Neural cell (in vitro differentiated cells): ENCODE measurements around the gene MRPS24. TPM values are rescaled to one million over a fixed set of nuclear protein-coding genes. Genes with fewer than 3 reads are reported as not detected.

Experiments
- H2AFZ ChIP-seq: fragments of 200-600, 300-800 bp; sonication (generic), shearing (Covaris generic); 2 replicates; pipeline ENCODE4 v1.6.0; 2014; ENCODE audit warnings: low read depth, mild to moderate bottlenecking, antibody characterized with exemption, low read length, moderate library complexity
- H3F3A ChIP-seq: fragments of 200-600 bp; shearing (Covaris generic); 2 replicates; pipeline ENCODE4 v1.6.1; 2016; ENCODE audit warnings: mild to moderate bottlenecking, moderate library complexity, mixed read lengths, antibody characterized with exemption, low read length; ENCODE audit not compliant: insufficient read depth, poor library complexity, severe bottlenecking
- H3K27ac ChIP-seq: fragments of 200-600, 300-800 bp; sonication (generic), shearing (Covaris generic); 2 replicates; pipeline ENCODE4 v1.5.1; 2014; ENCODE audit warnings: mild to moderate bottlenecking, low read length, moderate library complexity
- H3K27me3 ChIP-seq: fragments of 300-800, 200-600 bp; sonication (generic), shearing (Covaris generic); 2 replicates; pipeline ENCODE4 v1.6.0; 2014; ENCODE audit warnings: mild to moderate bottlenecking, low read depth, low read length, moderate library complexity; ENCODE audit not compliant: insufficient read depth
- H3K36me3 ChIP-seq: fragments of 300-800, 200-600 bp; sonication (generic), shearing (Covaris generic); 2 replicates; pipeline ENCODE4 v1.5.1; 2014; ENCODE audit warnings: mild to moderate bottlenecking, antibody characterized with exemption, low read length, moderate library complexity; ENCODE audit not compliant: insufficient read depth
- H3K4me2 ChIP-seq: fragments of 300-800, 200-600 bp; sonication (generic), shearing (Covaris generic); 2 replicates; pipeline ENCODE4 v1.6.0; 2014; ENCODE audit warnings: mild to moderate bottlenecking, low read length
- H3K4me3 ChIP-seq: fragments of 300-800, 200-600 bp; sonication (generic), shearing (Covaris generic); 2 replicates; pipeline ENCODE4 v1.5.1; 2014; ENCODE audit warnings: mild to moderate bottlenecking, low read length, moderate library complexity
- H3K79me2 ChIP-seq: fragments of 200-600 bp; shearing (Covaris generic); replicated peaks from 2 replicates; pipeline ENCODE4 v1.6.0; 2014; ENCODE audit warnings: mild to moderate bottlenecking, low read length, moderate library complexity; ENCODE audit not compliant: insufficient read depth
- H3K9ac ChIP-seq: fragments of 300-800, 200-600 bp; sonication (generic), shearing (Covaris generic); 2 replicates; pipeline ENCODE4 v1.6.1; 2016; ENCODE audit warnings: mild to moderate bottlenecking, low read length, mixed read lengths
- H3K9me2 ChIP-seq: fragments of 200-600 bp; shearing (Covaris generic); 2 replicates; pipeline ENCODE4 v1.6.1; 2016; ENCODE audit warnings: mild to moderate bottlenecking, low read length, mixed read lengths; ENCODE audit not compliant: insufficient read depth
- H3K9me3 ChIP-seq: fragments of 200-600, 300-800 bp; sonication (generic), shearing (Covaris generic); 2 replicates; pipeline ENCODE4 v1.6.1; 2016; ENCODE audit warnings: mild to moderate bottlenecking, mixed run types, low read length, moderate library complexity, mixed read lengths
- H4K20me1 ChIP-seq: fragments of 200-600 bp; shearing (Covaris generic); 2 replicates; pipeline ENCODE4 v1.6.1; 2016; ENCODE audit warnings: mild to moderate bottlenecking, mixed run types; ENCODE audit not compliant: insufficient read depth
- CTCF ChIP-seq: fragments of 450-650 bp; IDR thresholded peaks from 2 replicates; pipeline ENCODE4 v1.5.1; 2014; ENCODE audit warnings: antibody characterized with exemption, mild to moderate bottlenecking, moderate library complexity; ENCODE audit not compliant: poor library complexity, severe bottlenecking
- EZH2 ChIP-seq: fragments of 200-600, 300-800 bp; shearing (Covaris generic), sonication (generic); IDR thresholded peaks from 2 replicates; pipeline ENCODE4 v1.6.1; 2014; ENCODE audit warnings: antibody characterized with exemption, low read length, borderline replicate concordance, mild to moderate bottlenecking; ENCODE audit not compliant: insufficient read depth, poor library complexity, severe bottlenecking
- MXI1 ChIP-seq: fragments of 450-650 bp; conservative IDR thresholded peaks from 2 replicates; pipeline ENCODE4 v1.6.1; 2014; ENCODE audit warnings: antibody characterized with exemption, mild to moderate bottlenecking; ENCODE audit not compliant: poor library complexity, severe bottlenecking
- POLR2AphosphoS5 ChIP-seq: IDR thresholded peaks from 2 replicates; pipeline ENCODE4 v1.6.1; 2012
- RAD21 ChIP-seq: fragments of 450-650 bp; conservative IDR thresholded peaks from 2 replicates; pipeline ENCODE4 v1.6.1; 2014; ENCODE audit warnings: antibody characterized with exemption, mild to moderate bottlenecking, moderate library complexity
- REST ChIP-seq: IDR thresholded peaks from 2 replicates; pipeline ENCODE4 v1.6.1; 2012; ENCODE audit warnings: borderline replicate concordance
- SMC3 ChIP-seq: fragments of 450-650 bp; conservative IDR thresholded peaks from 2 replicates; pipeline ENCODE4 v1.6.1; 2014; ENCODE audit warnings: antibody characterized with exemption, mild to moderate bottlenecking, moderate library complexity; ENCODE audit not compliant: poor library complexity
- TAF1 ChIP-seq: IDR thresholded peaks from 2 replicates; pipeline ENCODE4 v1.6.1; 2012; ENCODE audit warnings: low read depth
- polyA plus RNA-seq: library from polyadenylated mRNA; depleted of rRNA; stranded (reverse); fragments of >200 nt; gene quantifications from 2 replicates; pipeline ENCODE4 v1.2.3, GENCODE V29; 2014

MRPS24 gene
- polyA plus RNA-seq, 1 donor from 2014 or later, result 132 TPM

- no peaks in the 10 kb centered on the region for H4K20me1 ChIP-seq
- H3F3A ChIP-seq, result no peaks in the 10 kb centered on the region
- H3K9me2 ChIP-seq, result no peaks in the 10 kb centered on the region
- no peaks in the 10 kb centered on the region for H3K79me2 ChIP-seq
- H3K27me3 ChIP-seq, result no peaks in the 10 kb centered on the region
- H3K36me3 ChIP-seq, result no peaks in the 10 kb centered on the region
- H3K4me2 ChIP-seq, result no peak overlapping the region
- TF ChIP-seq POLR2AphosphoS5 (no peak), MXI1 (no peak)
- H3K9ac ChIP-seq, result no peak overlapping the region
- H3K9me3 ChIP-seq, result no peaks in the 10 kb centered on the region
- no peak overlapping the region for H3K27ac ChIP-seq
- no peak overlapping the region for H2AFZ ChIP-seq
- no peak overlapping the region for H3K4me3 ChIP-seq
Observed at GRCh38 chr7:43879477-43879876, 10.2 kb upstream of the MRPS24 start.

- H3K27ac ChIP-seq, result no peak overlapping the region
- no peak overlapping the region for H3K4me2 ChIP-seq
- no peak overlapping the region for H3K9ac ChIP-seq
- H3K4me3 ChIP-seq, result no peak overlapping the region
- H3K36me3 ChIP-seq, result no peaks in the 10 kb centered on the region
- H3K79me2 ChIP-seq, result no peaks in the 10 kb centered on the region
- TF ChIP-seq RAD21, result no peak
- TF ChIP-seq MXI1, result no peak
- no peak for TF ChIP-seq EZH2
- TF ChIP-seq TAF1, result no peak
- no peak for TF ChIP-seq SMC3
- no peak for TF ChIP-seq POLR2AphosphoS5
- no peak for TF ChIP-seq CTCF
- no peak for TF ChIP-seq REST
- H3F3A ChIP-seq, result no peaks in the 10 kb centered on the region
- H3K9me2 ChIP-seq, result no peaks in the 10 kb centered on the region
- no peaks in the 10 kb centered on the region for H3K9me3 ChIP-seq
- H4K20me1 ChIP-seq, result no peaks in the 10 kb centered on the region
- H3K27me3 ChIP-seq, result no peaks in the 10 kb centered on the region
- no peak overlapping the region for H2AFZ ChIP-seq
Observed at GRCh38 chr7:43878867-43879266, 9.6 kb upstream of the MRPS24 start.
